GM18858 (cell line): Measurements from ENCODE around the gene TANC1.

Experiments
- ATAC-seq: cut with Tn5 transposase; IDR thresholded peaks from one replicate; pipeline ENCODE4 v1.9.1; 2021; ENCODE audit not compliant: unreplicated experiment

Gene TANC1

DNA sequence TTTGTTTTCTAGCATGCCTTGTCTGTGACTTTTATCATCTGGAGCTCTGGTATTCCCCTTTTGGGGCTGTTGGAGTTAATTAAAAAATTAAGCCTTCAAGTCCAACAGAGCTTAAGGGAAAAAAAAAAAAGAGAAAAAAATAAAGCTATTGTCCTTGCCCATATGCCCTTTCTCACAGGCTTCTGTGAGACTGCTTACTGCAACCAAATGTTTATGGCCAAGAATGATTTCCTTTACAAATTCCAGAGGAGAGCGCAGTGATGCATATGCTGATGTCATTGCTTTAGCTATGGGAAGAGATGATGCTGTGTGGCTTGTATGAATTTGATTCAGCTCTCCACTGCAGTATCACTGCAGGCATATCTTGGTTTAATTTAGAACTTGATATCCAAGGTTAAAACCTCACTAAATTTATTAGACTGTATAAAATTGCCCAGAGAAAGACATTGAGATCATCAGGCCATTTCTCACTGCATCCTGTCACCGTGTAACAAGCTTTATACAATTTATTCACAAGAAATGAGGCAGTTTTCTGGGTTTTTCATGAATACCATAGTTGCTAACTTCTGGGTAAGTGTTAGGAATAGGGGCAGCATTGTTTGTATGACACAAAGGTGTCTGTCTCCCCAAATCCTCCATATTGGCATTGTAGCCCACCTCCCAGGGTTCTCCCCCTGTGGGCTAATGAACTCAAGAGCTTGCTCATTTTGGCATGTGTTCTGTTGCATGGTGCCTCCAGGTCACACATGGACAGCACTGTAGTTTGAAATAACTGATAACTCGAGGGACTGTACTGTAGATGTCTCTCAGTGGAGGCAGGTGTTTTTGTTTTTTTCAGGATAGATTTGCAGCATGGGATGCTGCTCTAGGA is 85.0 kb downstream of the TANC1 start:
- no peak for ATAC-seq

DNA sequence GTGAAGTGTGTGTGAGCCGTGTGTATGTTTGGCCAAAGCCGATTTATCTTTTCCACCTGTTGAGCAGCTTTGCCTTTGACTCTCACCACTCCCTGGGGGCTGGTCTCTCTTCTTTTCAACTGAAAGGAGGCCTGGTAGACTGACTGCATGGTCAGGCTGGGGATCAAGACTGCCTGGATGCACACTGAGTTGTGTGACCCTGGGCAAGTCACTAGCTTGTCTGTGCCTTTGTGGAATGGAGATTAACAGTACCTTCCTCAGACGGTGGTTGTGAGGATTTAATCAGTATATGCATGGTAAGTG is 85.5 kb downstream of the TANC1 start:
- ATAC-seq: no peak

DNA sequence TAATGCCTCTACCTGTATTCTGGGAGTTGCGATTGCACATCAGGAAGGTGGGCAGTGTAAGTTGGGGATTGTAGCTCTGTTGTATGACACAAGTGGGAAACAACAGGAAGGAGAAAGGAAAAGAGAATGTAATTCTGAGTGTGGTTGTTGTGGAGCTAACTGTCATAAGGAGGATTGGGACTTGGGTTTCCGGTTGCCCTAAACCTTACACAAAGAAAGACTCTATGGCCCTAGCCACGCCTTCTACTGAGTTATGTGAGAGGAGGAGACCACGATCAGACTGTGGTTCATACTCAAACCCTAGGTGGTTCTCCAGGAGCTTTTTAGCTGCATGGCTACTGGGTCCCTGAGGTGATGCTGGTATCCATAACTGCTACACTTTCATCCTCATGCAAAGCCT is 86.5 kb downstream of the TANC1 start:
- ATAC-seq: no peak

DNA sequence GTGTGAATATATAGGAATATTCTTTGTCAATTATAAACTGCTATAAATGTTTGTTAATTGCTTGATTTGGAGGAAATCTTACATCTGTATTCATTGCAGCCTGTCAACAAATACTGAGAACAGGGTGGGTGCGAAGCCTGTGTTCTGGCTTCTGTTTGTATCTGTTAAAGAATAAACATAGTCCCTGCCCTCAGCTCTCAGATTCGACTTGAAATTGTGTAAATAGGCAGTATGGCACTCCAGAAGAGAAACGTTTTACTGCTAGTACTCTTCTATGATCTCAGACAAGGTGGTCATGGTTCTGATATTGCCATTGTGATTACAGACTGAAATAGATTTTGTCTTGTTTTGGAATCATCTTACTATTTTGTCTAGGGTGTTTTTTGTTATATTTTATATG is 92.1 kb downstream of the TANC1 start:
- ATAC-seq: no peak

DNA sequence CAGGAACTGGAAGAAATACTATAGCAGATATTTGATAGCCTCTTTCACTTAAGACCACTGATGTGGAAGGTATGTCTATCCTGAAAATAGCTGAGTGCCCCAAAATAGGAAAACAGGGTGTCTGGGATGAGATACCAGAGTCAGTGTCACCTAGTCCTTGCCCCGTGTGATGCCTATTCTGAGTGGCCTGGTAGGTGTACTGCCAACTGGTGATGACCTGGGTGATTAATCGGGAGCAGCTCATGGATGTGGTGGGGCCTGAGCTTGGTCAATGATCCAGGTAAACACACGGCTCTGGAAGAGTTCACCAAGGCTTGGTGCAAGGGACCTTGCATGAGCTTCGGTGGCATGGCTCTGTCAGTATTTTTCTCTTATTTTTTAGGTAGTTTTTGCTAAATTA is 95.2 kb downstream of the TANC1 start:
- no peak for ATAC-seq

DNA sequence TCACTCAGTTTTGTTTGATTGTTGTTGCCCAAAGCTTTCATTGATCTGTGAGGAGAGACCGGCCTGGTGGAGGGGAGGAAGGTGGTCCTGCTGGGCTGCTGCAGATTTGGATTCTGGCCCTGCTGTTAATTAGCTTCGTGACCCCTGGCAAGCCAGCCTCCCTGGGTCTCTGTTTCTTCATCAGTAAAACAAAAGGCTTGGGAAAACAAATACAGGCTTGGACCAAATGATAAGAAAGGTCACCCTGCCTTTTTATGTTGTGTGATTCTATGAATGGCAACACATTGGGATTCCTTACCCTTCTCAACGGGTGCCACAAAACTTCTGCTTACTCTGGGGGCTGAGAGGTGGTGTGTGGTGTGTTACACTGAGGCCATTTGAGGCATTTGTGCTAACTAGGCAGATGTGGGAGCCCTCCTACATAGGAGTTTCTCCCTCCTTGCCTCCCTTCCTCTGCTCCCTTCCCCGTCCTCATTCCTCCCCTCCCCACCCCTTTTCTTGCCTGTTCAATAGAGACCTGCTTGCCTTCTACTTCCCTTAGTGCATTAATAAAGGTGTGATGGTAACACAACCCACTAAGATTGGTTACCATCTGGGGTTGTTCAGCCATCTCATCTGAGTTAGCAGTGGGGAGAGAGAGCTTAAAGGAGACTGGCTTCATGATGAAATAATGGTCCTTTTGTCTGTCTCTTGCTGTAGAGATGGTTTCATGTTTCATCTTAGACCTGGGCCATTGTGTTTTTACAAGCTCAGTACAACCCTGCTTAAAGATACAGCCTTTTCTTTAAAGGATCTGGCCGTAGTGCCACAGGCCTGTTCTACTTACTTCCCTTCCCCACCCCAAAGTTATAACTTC is 96.2 kb downstream of the TANC1 start:
- no peak for ATAC-seq

DNA sequence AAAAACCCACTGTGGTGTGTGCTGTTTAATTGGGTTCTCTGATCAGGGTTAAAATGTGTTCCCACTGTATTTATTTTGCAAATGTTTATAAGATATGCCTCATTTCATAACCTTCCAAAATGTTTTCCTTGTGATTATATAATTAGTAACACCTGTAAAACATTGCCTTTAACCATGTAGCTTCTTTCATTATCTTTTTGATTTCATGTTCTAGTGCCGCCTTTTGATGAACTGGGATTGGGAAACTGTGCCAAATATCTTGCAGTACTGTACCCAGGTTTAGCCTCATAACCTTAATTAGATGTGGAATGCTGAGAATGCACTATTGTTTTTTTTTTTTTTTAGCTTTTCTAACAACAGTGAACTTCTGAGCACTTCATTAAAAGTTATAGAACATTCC is 96.9 kb downstream of the TANC1 start:
- ATAC-seq: no peak

DNA sequence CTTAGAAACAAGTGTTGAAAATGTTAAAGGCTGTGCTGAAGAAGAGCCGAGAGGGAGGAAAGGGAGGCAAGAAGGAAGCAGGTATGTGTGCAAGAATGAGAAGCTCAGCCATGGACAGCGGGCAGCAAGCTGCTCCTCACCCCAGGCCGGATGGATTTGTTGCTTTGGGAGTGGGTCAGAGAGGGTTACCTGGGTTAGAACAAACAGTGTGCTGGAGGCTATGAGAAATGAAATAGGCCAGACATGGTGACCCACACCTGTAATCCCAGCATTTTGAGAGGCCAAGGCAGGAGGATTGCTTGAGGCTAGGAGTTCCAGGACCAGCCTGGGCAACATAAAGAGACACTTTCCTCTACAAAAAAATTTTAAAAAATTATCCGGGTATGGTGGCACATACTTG is 97.5 kb downstream of the TANC1 start:
- ATAC-seq: no peak

DNA sequence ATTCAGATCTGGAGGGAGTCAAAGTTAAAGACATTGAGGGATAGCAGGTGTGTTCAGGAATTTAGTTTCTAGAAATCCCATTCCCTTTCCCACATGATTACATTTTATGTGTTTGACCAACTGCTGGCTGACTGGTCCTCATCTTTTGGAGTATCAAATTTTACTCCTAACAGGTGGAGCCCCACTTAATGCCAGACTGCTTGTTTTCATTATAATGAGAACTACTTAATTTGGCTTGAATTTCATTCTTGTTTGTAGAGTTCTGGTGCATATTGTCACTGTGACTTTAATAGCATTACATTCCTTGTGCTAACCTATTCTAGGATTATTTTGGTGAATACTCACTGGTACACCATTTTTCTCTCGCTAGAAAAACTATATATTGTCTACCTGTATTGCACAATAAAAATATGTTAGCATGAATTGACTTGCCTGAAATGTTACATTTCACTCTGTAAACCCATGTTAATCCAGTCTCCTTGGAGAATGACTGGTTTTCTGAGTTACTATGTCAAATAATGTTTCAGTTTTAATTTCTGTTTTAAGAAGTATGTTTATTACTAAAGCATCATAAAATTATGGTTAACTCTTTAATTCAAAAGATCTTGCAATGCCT is 98.2 kb downstream of the TANC1 start:
- no peak for ATAC-seq

DNA sequence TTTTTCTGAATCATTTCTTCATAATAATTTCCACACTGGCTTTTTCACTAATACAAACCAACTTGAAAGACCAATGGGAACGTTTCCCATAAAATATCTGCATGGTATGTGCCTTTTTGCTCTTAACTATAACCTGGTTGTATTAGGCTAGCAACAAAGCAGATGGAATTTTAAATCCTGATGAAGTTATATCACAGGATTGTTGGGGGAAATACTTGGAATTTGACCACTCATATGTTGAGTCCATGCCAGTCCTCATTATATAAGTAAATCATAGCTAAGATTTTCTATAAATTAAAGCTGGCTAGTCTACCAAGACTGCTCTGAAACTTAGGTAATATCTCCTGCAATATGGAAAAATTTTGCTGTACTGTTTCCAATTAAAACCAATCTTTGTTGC is 99.5 kb downstream of the TANC1 start:
- ATAC-seq: no peak

DNA sequence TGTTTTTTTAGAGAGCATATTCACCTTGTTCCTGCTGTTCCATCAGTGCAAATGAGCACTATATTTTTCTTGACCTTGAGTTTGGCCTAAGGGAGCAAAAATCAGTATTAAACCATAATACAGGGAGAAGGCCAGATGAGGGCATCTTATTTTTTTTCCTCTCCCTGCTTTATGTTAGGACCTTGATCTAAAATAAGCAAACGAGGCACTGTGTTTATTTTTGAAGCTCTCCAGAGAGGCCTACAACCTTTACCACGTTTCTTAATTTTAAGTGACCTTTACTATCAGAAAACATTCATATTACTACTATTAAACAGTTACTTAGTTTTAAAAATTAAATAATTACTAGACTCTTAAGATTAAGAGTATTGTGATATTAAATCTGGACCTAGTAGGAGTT is 100.8 kb downstream of the TANC1 start:
- no peak for ATAC-seq

DNA sequence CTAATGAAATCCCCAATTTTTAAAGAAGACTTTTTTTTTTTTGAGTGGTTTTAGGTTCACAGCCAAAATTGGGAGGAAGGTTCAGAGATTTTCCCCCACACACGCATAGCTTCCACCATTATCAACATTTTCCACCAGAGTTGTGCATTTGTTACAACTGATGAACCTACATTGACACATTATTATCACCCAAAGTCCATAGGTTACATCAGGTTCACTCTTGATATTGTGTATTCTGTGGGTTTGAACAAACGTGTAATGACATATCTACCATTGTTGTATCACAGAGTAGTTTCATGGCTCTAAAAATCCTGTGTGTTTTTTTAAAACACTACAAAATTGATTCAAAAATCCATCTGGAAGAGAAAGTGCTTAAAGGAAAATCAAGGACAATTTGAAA is 101.8 kb downstream of the TANC1 start:
- ATAC-seq: no peak

DNA sequence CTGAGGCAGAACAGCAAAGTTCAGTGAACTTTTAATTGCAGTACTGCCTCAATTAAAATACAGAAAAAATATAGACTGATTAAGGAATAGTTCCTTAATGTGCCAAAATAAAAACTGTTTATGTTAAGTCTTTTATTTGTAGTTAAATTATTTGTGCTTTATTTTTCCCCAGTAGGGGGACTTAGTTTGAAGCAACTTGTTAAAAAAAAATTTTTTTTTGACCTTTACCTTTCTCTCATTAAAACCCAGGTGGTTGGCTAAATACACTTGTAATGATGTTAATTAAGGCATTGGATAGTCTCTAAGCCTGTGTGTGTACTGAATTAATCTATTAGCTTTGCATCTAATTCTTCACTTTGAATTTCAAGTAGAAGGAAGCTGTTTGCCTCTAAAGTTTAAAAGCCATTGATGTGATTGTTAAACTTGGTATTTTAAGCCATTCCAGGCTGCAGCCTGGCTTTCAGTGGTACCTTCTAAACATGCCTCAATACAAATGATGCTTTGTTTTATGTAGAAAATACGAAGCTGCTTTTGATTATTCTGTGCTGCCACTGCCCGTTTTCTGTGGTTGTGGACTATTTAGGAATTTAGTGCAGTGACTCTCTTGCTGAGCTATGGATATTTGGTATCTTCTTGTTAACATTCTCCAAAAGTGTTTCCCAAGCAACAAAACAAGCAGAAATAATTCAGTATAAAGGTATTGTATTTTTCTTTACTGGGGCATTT is 102.9 kb downstream of the TANC1 start:
- no peak for ATAC-seq

DNA sequence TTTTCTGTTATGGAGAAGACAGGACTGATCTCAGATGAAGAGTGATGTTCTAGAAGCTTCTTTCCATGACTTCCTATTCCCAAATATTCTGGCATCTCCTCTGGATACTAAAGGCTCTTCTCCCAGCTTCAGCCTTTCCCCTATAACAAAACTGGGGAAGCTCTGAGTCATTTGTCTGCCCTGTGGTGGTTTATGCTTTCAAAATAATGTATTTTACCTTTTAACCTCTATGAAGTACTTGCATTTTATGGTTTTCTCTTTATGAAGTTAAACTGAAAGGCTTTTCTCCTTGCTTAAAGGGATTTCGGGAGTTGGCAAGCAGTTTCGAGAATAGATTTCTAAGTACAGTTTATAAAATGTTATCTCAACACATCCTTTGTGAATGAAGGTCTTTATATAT is 104.4 kb downstream of the TANC1 start:
- ATAC-seq: no peak

DNA sequence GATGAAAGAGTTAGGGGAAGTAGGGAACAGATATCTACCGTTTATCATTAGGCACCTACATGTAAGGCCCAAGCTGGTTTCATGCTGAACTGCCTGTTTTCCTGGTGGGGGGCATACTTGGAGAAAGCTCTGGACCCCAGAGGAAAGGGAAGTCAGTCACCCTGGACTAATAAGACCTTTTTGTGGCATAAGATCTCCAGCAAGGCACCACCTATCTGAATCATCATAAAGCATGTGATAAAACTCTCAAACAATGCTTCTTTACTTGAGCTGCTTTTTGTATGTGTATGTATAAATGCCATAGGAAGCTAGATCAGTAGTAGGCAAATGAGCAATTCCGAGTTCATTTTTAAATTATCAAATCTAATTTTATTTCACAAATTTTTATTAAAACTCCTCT is 104.8 kb downstream of the TANC1 start:
- no peak for ATAC-seq

DNA sequence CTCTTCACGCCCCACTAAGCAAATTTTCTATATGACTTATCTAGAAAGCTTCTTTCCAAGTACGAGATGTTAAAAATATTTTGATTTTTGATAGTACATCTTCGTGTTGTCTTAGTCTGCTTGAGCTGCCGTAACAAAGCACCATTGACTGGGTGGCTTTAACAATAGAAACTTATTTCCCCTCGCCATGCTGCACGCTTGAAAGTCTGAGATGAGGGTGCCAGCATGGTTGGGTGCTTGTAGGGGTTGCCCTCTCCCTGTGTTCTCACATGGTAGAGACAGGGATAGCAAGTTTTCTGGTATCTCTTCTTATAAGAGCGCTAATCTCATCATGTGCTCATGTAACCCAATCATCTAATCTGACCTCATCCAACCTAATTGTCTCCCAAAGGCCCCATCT is 106.2 kb downstream of the TANC1 start:
- ATAC-seq: no peak

DNA sequence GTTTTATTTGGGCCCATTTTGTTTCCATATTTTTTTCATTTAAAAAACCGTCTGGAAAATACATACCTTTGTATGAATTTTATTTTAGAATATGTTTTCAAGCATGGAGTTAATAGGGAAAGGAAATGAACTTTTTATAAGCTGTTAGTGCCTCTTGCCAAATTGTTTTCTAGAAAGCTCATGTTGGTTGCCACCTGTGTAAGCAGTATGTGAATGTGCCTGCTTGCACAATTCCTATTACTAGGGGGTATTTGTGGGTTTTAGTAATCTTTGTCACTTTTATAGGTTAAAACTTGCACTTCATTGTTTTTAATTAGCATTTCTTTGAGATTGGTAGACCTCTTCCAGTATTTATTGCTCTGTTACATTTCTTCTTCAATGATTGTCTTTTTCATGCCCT is 107.3 kb downstream of the TANC1 start:
- no peak for ATAC-seq

DNA sequence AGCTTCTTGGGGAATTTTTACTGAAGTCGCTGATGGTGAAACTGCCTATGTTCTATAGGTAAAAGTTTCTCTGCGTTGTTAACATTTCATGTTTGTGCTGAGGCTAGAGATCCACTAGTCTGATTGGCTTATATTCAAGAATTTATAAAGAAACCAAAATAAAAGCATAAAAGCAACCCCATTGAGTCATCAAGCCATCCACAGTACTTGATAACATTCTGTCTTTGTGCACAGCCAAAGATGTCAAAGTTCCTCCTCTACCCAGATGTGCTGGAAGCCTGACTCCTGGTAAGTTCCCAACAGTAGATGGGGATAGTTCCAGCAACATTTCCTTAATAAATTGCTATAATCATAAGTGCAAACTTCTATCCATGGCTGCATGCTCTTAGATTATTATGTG is 107.8 kb downstream of the TANC1 start:
- no peak for ATAC-seq

DNA sequence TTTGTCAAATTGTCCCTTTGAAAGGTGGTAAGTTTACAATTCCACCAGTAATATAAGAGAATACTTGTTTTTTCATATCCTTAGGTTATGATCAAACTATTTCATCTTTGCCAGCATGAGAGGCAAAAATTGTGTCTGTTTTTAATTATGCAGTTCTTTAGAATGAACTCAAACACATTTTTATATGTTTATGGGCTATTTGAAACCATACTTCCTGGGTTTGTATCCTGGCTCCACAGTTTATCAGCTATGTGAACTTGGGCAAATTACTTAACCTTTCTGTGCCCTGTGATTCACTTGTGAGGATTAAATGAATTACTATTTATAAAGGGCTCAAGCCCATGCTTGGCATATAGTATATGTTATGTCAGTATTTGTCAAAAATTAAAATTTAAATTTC is 109.4 kb downstream of the TANC1 start:
- no peak for ATAC-seq

DNA sequence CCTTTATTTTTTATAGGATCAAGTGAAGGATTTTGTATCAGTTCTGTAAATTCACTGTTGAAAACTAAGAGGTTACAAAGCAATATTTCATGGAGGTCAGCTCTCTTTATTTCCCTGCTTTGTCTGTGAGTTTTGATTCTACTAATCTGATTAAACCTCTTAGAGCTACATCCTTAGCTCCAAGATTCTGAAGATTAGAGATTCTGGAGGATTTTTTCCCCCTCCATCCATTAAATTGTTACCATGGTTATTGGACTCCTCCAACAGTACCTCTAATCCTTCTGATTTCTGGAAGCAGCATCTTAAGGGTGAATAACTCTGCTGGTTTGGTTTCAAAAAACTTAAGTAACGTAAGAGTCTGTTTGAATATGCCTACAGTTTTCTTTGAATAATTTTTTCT is 110.0 kb downstream of the TANC1 start:
- no peak for ATAC-seq

DNA sequence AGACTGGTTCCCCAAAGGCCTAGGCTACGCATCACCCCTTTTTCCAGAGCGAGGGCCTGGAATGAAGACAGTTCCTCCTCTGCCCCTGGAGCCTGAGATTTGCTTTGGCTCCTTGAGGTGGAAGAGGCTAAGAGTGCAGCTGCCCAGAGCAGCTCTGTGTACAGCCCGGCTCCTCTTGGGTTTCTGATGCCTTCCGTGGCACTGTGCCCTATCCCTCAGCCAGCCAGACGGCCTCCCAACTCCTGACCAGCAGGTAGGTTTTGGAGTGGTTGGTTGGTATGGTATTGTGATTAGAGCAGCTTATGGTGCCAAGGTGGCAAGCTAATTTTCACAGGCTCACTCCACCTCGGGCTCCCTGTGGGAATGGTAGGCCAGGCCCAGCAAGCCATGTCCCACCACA is 112.2 kb downstream of the TANC1 start:
- no peak for ATAC-seq
